ENCODE data around the gene DNAJB14.

Gene DNAJB14

DNA sequence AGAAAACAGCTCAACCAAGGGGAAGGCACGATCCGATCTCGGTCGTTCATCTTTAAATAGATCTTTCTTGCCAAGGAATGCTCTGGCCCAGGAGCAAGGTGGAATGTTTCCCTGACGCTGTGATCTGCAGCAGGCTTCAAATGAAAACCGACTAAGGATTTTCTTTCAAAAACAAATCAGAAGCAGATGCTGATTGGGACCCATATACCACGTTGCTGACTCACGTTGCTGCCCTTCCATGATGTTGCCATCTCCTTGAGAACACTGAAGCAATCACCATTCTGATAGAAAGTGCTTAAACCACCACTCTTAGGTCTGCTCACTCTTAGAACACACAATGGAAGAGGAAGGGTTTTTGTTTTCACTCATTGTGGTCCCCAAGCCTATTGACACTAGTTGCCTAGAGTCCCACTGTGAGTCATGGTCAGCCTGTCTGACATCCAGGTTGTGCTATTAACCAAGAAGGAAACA is 78.3 kb downstream of the DNAJB14 start:
- ChIA-PET POLR2A (ENCODE audit: low non-redundant PET) (no interaction called here), CTCF (interaction anchor here (0.6 kb wide), 1 partner anchor 11 kb away, joined by 5 read pairs; no protein-coding TSS in a partner anchor)
- TF ChIP-seq, protein P1, sequence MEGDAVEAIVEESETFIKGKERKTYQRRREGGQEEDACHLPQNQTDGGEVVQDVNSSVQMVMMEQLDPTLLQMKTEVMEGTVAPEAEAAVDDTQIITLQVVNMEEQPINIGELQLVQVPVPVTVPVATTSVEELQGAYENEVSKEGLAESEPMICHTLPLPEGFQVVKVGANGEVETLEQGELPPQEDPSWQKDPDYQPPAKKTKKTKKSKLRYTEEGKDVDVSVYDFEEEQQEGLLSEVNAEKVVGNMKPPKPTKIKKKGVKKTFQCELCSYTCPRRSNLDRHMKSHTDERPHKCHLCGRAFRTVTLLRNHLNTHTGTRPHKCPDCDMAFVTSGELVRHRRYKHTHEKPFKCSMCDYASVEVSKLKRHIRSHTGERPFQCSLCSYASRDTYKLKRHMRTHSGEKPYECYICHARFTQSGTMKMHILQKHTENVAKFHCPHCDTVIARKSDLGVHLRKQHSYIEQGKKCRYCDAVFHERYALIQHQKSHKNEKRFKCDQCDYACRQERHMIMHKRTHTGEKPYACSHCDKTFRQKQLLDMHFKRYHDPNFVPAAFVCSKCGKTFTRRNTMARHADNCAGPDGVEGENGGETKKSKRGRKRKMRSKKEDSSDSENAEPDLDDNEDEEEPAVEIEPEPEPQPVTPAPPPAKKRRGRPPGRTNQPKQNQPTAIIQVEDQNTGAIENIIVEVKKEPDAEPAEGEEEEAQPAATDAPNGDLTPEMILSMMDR (conservative IDR thresholded peaks at IDR 0.05; ENCODE audit: low read depth) = no peak
- no peak for DNase-seq (ENCODE audit: low spot score)
- no peak overlapping the region for H3K27ac ChIP-seq

DNA sequence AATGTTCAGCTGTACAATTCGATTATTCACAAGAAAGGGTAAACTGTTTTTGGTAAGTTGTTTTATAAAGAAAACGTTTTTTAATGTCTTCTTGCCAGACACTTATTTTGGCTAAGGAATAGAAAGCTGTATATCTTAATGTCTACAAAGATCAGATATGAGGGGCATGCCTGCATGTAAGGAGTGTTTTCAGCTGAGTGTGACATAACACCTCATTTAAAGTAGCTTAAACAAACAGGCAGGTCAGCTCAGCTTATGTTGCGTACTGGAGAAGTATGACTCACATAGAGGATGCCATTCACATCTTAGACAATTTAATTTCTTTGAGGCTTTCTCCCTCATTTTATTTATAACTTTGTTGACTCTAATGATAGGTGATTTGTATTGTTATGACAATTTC is 82.6 kb downstream of the DNAJB14 start:
- CTCF ChIA-PET = interaction anchor here (0.7 kb wide), 2 partner anchors 159 to 1013 kb away, joined by 4 to 5 read pairs; no protein-coding TSS in a partner anchor
- TF ChIP-seq, protein P1 (conservative IDR thresholded peaks at IDR 0.05; ENCODE audit: low read depth) = no peak
- no peak overlapping the region for H3K27ac ChIP-seq
- DNase-seq (ENCODE audit: low spot score) = no peak
- POLR2A ChIA-PET (ENCODE audit: low non-redundant PET) = no interaction called here

DNA sequence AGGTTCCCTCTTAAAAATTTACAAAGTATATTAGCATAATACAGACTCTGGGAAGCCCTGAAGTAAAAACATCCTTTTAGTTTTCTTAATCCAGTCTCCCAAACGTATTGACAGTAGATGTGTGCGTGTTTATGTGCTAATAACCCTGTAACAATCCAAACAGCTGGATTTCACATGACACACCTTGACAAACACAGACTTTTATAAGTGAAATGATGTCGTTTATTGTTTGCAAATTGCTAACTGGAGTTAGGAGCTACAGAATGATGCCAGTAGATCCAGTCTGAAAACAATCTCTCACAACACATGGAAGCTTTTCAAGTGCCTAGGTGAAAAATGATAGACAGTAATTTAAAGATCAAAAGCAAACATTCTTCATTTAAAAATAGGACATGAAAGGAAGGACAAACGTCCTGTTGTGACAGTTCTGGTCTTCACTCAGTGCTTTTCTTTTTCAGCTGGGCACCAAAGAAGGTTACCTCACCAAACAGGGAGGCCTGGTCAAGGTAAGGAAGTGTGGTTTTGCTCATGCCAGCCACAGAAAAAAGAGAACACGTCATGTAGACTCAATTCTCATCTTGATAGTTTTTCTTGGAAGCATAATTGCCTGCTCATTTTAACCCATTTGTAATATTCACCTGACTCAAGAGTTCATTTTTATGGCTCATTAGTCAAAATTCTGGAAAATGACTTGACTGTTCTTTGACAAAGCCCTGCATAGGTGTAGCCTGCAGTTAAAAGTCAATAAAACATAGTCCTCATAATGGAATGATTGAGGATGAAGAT is 85.1 kb downstream of the DNAJB14 start:
- CTCF ChIA-PET = interaction anchor here (0.7 to 0.9 kb wide), 2 partner anchors 9 to 14 kb away, joined by 3 read pairs; no protein-coding TSS in a partner anchor
- TF ChIP-seq, protein P1 (conservative IDR thresholded peaks at IDR 0.05; ENCODE audit: low read depth) = no peak
- POLR2A ChIA-PET (ENCODE audit: low non-redundant PET) = no interaction called here

DNA sequence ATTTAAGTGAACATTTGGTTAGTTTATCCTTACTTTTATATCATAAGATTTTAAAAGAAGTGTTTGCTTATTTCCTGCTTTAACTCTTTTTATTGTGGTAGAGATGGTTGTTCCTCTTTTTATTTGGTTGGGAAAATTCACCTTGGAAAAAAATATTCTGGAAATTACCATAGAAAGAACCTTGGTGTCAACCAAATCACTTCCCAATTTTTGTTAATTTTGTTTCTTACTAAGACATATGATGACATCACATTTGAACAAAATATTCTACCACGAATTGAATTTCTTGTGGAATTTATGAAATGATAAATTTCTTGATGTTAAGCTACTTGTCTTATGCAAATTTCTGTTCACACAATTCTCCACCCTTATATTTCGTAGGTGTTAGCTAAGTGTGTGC is 85.9 kb downstream of the DNAJB14 start:
- no peak overlapping the region for H3K27ac ChIP-seq
- CTCF ChIA-PET = interaction anchor here (0.7 to 0.9 kb wide), 2 partner anchors 10 to 13 kb away, joined by 3 read pairs; no protein-coding TSS in a partner anchor
- POLR2A ChIA-PET (ENCODE audit: low non-redundant PET) = no interaction called here
- TF ChIP-seq, protein P1 (conservative IDR thresholded peaks at IDR 0.05; ENCODE audit: low read depth) = no peak
- DNase-seq (ENCODE audit: low spot score) = no peak

More for the DNA sequence above, 85.1 kb downstream of the DNAJB14 start:
- no peak overlapping the region for H3K27ac ChIP-seq
- DNase-seq (ENCODE audit: low spot score) = no peak

DNA sequence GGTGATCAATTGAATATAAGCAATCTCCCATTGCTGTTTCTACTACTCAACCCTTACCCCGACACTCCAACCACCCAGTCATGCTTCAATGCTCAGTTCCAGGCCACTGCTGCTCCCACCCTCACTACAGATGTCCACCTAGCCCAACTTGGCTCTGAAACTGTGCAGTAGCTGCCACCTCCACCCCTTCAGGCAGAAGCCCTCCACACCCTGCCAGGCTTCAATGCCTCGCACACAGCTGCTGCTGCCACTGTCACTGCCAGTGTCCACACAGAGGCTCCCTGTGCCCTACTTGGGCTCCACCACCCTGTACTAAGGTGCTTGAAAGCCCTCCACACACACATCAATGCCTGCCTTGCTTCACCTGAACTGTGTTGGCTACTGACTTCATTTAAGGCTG is 86.8 kb downstream of the DNAJB14 start:
- CTCF ChIA-PET = no interaction called here
- POLR2A ChIA-PET (ENCODE audit: low non-redundant PET) = no interaction called here
- H3K27ac ChIP-seq = no peak overlapping the region
- TF ChIP-seq, protein P1 (conservative IDR thresholded peaks at IDR 0.05; ENCODE audit: low read depth) = no peak
- no peak for DNase-seq (ENCODE audit: low spot score)

DNA sequence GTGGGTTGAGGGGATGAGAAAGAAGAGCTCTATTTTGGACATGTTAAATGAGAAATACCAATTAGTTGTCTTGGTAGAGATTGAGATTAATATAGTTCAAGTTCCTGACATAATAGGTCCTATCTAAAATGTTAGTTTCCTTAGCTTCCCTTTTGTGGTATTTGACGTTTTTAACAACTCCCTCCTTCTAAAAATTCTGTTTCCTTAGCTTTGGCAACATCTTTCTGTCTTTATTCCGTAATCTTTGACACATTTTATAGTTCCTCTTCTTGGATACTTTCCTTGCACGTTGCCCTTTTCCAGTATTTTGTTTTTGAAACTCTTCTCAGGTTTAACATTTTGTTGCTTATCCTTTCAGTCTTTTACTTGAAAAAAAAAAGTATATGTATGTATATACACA is 89.1 kb downstream of the DNAJB14 start:
- no peak overlapping the region for H3K27ac ChIP-seq
- no peak for DNase-seq (ENCODE audit: low spot score)
- CTCF ChIA-PET = interaction anchor here (0.6 to 0.7 kb wide), 3 partner anchors 11 to 1749 kb away, joined by 3 to 5 read pairs (median 3); no protein-coding TSS in a partner anchor
- POLR2A ChIA-PET (ENCODE audit: low non-redundant PET) = no interaction called here
- TF ChIP-seq, protein P1 (conservative IDR thresholded peaks at IDR 0.05; ENCODE audit: low read depth) = no peak
